GM10266 (cell line): ENCODE data around the gene RPL23.
A peak's percentile ranks its signal among the peaks of the same experiment; 100 is the strongest.

Experiments
- DNase-seq: peaks from one replicate; pipeline ENCODE4 v3.0.0; 2012; ENCODE audit errors: extremely low spot score
- CTCF ChIP-seq: IDR thresholded peaks from 2 replicates; pipeline ENCODE4 v1.5.1; 2012; ENCODE audit warnings: mild to moderate bottlenecking, low read depth; ENCODE audit not compliant: control insufficient read depth, insufficient read depth; ENCODE audit errors: missing control alignments

The RPL23 gene

GRCh38 chr17:38869526-38870258 lies 16.2 kb upstream of the RPL23 start, which contains the start of gene LASP1:
LASP1 (plus strand) TSS chr17:38870058; CDS start chr17:38870190, 132 bp downstream.
- peak; percentile 91 for DNase-seq

GRCh38 chr17:38868817-38869525 lies 15.4 kb upstream of the RPL23 start:
- peak; percentile 72 for TF ChIP-seq CTCF
- DNase-seq = peak; percentile 78

More at GRCh38 chr17:38869526-38870258, 16.2 kb upstream of the RPL23 start, which contains the start of gene LASP1:
- no peak for TF ChIP-seq CTCF

- DNase-seq = peak; percentile 47
- no peak for TF ChIP-seq CTCF
These were observed 14.7 kb upstream of the RPL23 start for GRCh38 chr17:38867968-38868816.

GRCh38 chr17:38867179-38867967 lies 13.9 kb upstream of the RPL23 start:
- TF ChIP-seq CTCF = no peak

GRCh38 chr17:38864636-38865398 lies 11.3 kb upstream of the RPL23 start:
- peak; percentile 6 for TF ChIP-seq CTCF

More at GRCh38 chr17:38867179-38867967, 13.9 kb upstream of the RPL23 start:
- DNase-seq = no peak

GRCh38 chr17:38861399-38861843 lies 7.9 kb upstream of the RPL23 start:
- DNase-seq = no peak
- no peak for TF ChIP-seq CTCF

More at GRCh38 chr17:38864636-38865398, 11.3 kb upstream of the RPL23 start:
- no peak for DNase-seq
